Measurements from ENCODE around the gene SH3RF3.

Gene SH3RF3

GRCh38 chr2:109471658-109472057 is 342.7 kb downstream of the SH3RF3 start:
- DNase-seq (ENCODE audit: extremely low read depth, low read depth), result no peak
- TF ChIP-seq CTCF (IDR thresholded peaks at IDR 0.05; ENCODE audit: low read depth, low read length), result no peak

- TF ChIP-seq CTCF (IDR thresholded peaks at IDR 0.05; ENCODE audit: low read depth, low read length), result no peak
- no peak for DNase-seq (ENCODE audit: extremely low read depth, low read depth)
Measured at GRCh38 chr2:109472331-109472959, 343.4 kb downstream of the SH3RF3 start.

- DNase-seq (ENCODE audit: extremely low read depth, low read depth), result no peak
- no peak for TF ChIP-seq CTCF (IDR thresholded peaks at IDR 0.05; ENCODE audit: low read depth, low read length)
Measured at GRCh38 chr2:109472974-109473373, 344.0 kb downstream of the SH3RF3 start.

- no peak for DNase-seq (ENCODE audit: extremely low read depth, low read depth)
- no peak for TF ChIP-seq CTCF (IDR thresholded peaks at IDR 0.05; ENCODE audit: low read depth, low read length)
Measured at GRCh38 chr2:109473616-109474318, 344.8 kb downstream of the SH3RF3 start.

GRCh38 chr2:109474319-109474825 is 345.4 kb downstream of the SH3RF3 start:
- DNase-seq (ENCODE audit: extremely low read depth, low read depth), result no peak
- no peak for TF ChIP-seq CTCF (IDR thresholded peaks at IDR 0.05; ENCODE audit: low read depth, low read length)

- DNase-seq (ENCODE audit: extremely low read depth, low read depth), result no peak
- peak; percentile 6; the same call in 1 of the 2 replicates for TF ChIP-seq CTCF (IDR thresholded peaks at IDR 0.05; ENCODE audit: low read depth, low read length)
Measured at GRCh38 chr2:109475531-109476210, 346.7 kb downstream of the SH3RF3 start.

All from AG09319 (cell line).